Right lobe of liver (tissue), 4 donors: ENCODE measurements around the gene MOB1B.

ENCODE experiments used
- CTCF ChIP-seq, 4 donors: fragments of 200-600 bp in 3 of 4; fragments of 450-650 bp in 1 of 4; IDR thresholded peaks; one replicate each; pipeline versions ENCODE4 v1.5.1 to v1.8.0; 2016 to 2022; ENCODE audit warnings: antibody characterized with exemption in 4 of 4, mild to moderate bottlenecking in 2 of 4
- POLR2A ChIP-seq: fragments of 450-650 bp; IDR thresholded peaks from one replicate; pipeline ENCODE4 v1.6.1; 2017; ENCODE audit warnings: antibody characterized with exemption, mild to moderate bottlenecking
- donor health status: DM: no; HTN: no; CAD: no.
- donor health status: DM: no; HTN: no; CAD: no.
- donor health status: DM: no; HTN: yes; CAD: no.

DNA sequence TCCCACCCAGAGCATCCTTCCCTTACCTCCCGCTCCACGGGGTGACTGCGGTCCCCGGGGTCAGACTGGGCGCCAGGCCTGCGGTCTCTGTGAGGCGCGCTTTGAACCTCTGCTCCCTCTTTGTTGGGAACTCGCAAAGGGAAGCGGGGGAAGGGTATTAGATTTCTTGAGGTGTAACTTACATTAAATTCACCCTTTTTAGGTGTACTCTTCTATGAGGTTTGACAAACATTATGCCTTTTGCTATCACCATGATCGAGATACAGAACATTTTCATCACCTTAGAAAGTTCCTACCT lies 91.8 kb downstream of the MOB1B start:
- no peak for TF ChIP-seq CTCF (IDR thresholded peaks at IDR 0.05)
- no peak for TF ChIP-seq POLR2A
